Cardiac muscle cell (in vitro differentiated cells and primary cell): ENCODE measurements around the gene FOXN3. TPM values are rescaled to one million over a fixed set of nuclear protein-coding genes. Genes with fewer than 3 reads are reported as not detected.
"Not testable (repeated sequence)": the region's sequence is repeated elsewhere in the genome, so short reads cannot be mapped to it uniquely, and the experiment has no call there.

Experiments used
- DNase-seq, 2 donors: peaks; one replicate each; pipeline versions ENCODE4 v3.0.0 to v3.0.0-alpha.2; 2010 to 2017; ENCODE audit warnings: low read depth in 1 of 2, low spot score in 1 of 2
- H3K27ac ChIP-seq: fragments of 200-600 bp; sonication (generic); 2 replicates; pipeline ENCODE4 v1.5.1; 2016
- H3K27me3 ChIP-seq: fragments of 200-600 bp; sonication (generic); 2 replicates; pipeline ENCODE4 v1.6.0; 2016; ENCODE audit warnings: control low read depth
- H3K36me3 ChIP-seq: fragments of 200-600 bp; sonication (generic); 2 replicates; pipeline ENCODE4 v1.5.1; 2016; ENCODE audit warnings: control low read depth
- H3K4me1 ChIP-seq: fragments of 200-600 bp; sonication (generic); 2 replicates; pipeline ENCODE4 v1.8.1; 2017; ENCODE audit warnings: low read depth, mild to moderate bottlenecking, mixed run types
- H3K4me3 ChIP-seq: fragments of 200-600 bp; sonication (generic); 2 replicates; pipeline ENCODE4 v1.5.1; 2016; ENCODE audit warnings: mild to moderate bottlenecking
- H3K9me3 ChIP-seq: fragments of 200-600 bp; sonication (generic); 2 replicates; pipeline ENCODE4 v1.5.1; 2017; ENCODE audit warnings: low read depth, mild to moderate bottlenecking, control low read depth
- CTCF ChIP-seq: IDR thresholded peaks from 2 replicates; pipeline ENCODE4 v1.5.1; 2012; ENCODE audit warnings: low read depth, mild to moderate bottlenecking, low read length
- polyA plus RNA-seq: library from polyadenylated mRNA; unstranded; fragments of >200 nt; fragmentation: Nextera tagmentation; extraction: Ambion mirVana; gene quantifications from 2 replicates; pipeline ENCODE4 v1.2.1, GENCODE V29; 2016
- total RNA-seq: library from RNA; depleted of rRNA; stranded (reverse); fragments of >200 nt; gene quantifications from 2 replicates; pipeline ENCODE4 v1.2.3, GENCODE V29; 2016

FOXN3 gene
- total and polyA plus RNA-seq, 2 experiments from 2014 or later, result 43.8 to 74.8 TPM

GRCh38 chr14:89206389-89207031, 210.5 kb downstream of the FOXN3 start:
- H3K4me1 ChIP-seq, result peaks cover 8% of the 10 kb centered on the region
- no peaks in the 10 kb centered on the region for H3K36me3 ChIP-seq
- no peak overlapping the region for H3K27ac ChIP-seq
- H3K27me3 ChIP-seq, result no peaks in the 10 kb centered on the region
- no peak for TF ChIP-seq CTCF
- no peaks in the 10 kb centered on the region for H3K9me3 ChIP-seq
- H3K4me3 ChIP-seq, result no peak overlapping the region
- no peak for DNase-seq

- no peak overlapping the region for H3K4me3 ChIP-seq
- H3K36me3 ChIP-seq, result no peaks in the 10 kb centered on the region
- no peaks in the 10 kb centered on the region for H3K27me3 ChIP-seq
- H3K4me1 ChIP-seq, result peaks cover 8% of the 10 kb centered on the region
- TF ChIP-seq CTCF, result no peak
- H3K27ac ChIP-seq, result no peak overlapping the region
- no peaks in the 10 kb centered on the region for H3K9me3 ChIP-seq
- no peak for DNase-seq
These were observed 211.8 kb downstream of the FOXN3 start for GRCh38 chr14:89205137-89205740.

- H3K36me3 ChIP-seq, result no peaks in the 10 kb centered on the region
- no peak for TF ChIP-seq CTCF
- DNase-seq, result no peak
- no peak overlapping the region for H3K4me3 ChIP-seq
- no peaks in the 10 kb centered on the region for H3K9me3 ChIP-seq
- H3K4me1 ChIP-seq, result peaks cover 4% of the 10 kb centered on the region
- no peak overlapping the region for H3K27ac ChIP-seq
- H3K27me3 ChIP-seq, result no peaks in the 10 kb centered on the region
These were observed 214.4 kb downstream of the FOXN3 start for GRCh38 chr14:89202413-89203190.

DNA sequence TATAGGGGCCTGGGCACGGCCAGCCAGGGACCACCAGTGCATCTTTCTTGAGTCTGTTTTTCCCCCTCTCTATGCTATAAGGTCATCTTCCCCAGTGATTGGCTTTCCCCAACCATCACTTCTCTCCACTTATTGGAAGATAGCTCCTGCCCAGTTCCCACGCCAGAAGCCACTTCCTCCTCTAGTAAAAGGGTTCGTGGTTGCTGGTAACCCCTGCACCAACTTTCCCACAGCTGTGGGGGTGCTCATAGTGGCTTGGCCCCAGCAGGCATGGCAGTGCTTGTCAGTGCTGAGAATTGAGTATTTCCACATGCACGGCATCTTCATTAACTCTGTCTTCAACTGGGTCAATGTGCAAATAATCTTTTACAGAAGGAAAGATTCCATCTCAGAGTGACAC, 215.4 kb downstream of the FOXN3 start:
- DNase-seq, result no peak

GRCh38 chr14:89199357-89199756, 217.7 kb downstream of the FOXN3 start:
- not testable (repeated sequence) for H3K4me1 ChIP-seq, H3K4me3 ChIP-seq, H3K27ac ChIP-seq, DNase-seq, H3K27me3 ChIP-seq, H3K9me3 ChIP-seq, H3K36me3 ChIP-seq

More for the DNA sequence above, 215.4 kb downstream of the FOXN3 start:
- Histone ChIP-seq H3K4me1 (no peaks in the 10 kb centered on the region), H3K27ac (no peak overlapping the region), H3K27me3 (no peaks in the 10 kb centered on the region), H3K9me3 (no peaks in the 10 kb centered on the region), H3K36me3 (no peaks in the 10 kb centered on the region), H3K4me3 (no peak overlapping the region)
- TF ChIP-seq CTCF, result no peak
